ENCODE measurements around the gene FAM219A. TPM values are rescaled to one million over a fixed set of nuclear protein-coding genes. Genes with fewer than 3 reads are reported as not detected.

Gene FAM219A
- polyA plus RNA-seq, 3 donors = 0.61 to 15.3 (median 1.2) TPM

DNA sequence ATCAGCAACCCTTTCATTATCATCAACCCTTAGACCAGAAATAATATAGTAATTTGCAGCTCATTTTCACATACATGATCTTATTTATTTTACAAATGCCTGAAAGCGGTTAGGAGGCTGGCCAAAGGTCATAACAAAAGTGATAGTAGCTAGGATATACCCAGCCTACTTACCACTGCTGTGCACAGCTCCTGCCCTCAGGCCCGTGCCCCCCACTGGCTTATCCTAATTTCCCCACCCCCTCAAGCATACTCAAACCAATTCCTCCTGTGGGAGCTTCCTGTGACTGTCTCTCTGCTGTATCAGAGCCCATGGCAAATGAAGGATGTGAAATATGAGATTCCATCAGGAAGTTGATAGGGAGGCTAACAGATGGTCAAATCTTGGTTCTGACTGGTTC lies 14.8 kb downstream of the FAM219A start:
- Histone ChIP-seq H3K4me2 (replicated peaks; ENCODE audit: extremely low read depth, low read length, poor library complexity, severe bottlenecking) (no peak overlapping the region), H3K4me3 (replicated peaks in 1 of 3; ENCODE audit: low read depth in 2 of 3, low read length in 3 of 3) (no peak overlapping the region), H2AFZ (ENCODE audit: insufficient read depth, low read depth, low read length, poor library complexity, severe bottlenecking) (no peak overlapping the region), H3K27ac (ENCODE audit: low read depth in 1 of 2, low read length in 2 of 2) (no peak overlapping the region), H3K9ac (ENCODE audit: insufficient read depth, low read length, poor library complexity, severe bottlenecking) (no peak overlapping the region), H4K20me1 (ENCODE audit: insufficient read depth, low read length) (peaks cover 34% of the 10 kb centered on the region), H3K36me3 (replicated peaks in 1 of 2; ENCODE audit: control insufficient read depth in 1 of 2, insufficient read depth in 2 of 2, low read length in 2 of 2) (peaks cover 0 to 3% of the 10 kb centered on the region in 2 donors), H3K9me3 (replicated peaks in 1 of 2; ENCODE audit: control insufficient read depth in 1 of 2, insufficient read depth in 1 of 2, low read length in 2 of 2) (no peaks in the 10 kb centered on the region), H3K27me3 (ENCODE audit: control insufficient read depth in 2 of 2, insufficient read depth in 2 of 2, low read length in 2 of 2) (no peaks in the 10 kb centered on the region), H3K4me1 (ENCODE audit: control insufficient read depth in 1 of 2, insufficient read depth in 2 of 2, low read length in 2 of 2) (no peaks in the 10 kb centered on the region), H3K79me2 (ENCODE audit: insufficient read depth, low read length) (no peaks in the 10 kb centered on the region)
- TF ChIP-seq, protein P1, sequence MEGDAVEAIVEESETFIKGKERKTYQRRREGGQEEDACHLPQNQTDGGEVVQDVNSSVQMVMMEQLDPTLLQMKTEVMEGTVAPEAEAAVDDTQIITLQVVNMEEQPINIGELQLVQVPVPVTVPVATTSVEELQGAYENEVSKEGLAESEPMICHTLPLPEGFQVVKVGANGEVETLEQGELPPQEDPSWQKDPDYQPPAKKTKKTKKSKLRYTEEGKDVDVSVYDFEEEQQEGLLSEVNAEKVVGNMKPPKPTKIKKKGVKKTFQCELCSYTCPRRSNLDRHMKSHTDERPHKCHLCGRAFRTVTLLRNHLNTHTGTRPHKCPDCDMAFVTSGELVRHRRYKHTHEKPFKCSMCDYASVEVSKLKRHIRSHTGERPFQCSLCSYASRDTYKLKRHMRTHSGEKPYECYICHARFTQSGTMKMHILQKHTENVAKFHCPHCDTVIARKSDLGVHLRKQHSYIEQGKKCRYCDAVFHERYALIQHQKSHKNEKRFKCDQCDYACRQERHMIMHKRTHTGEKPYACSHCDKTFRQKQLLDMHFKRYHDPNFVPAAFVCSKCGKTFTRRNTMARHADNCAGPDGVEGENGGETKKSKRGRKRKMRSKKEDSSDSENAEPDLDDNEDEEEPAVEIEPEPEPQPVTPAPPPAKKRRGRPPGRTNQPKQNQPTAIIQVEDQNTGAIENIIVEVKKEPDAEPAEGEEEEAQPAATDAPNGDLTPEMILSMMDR (IDR thresholded peaks at IDR 0.05) = no peak
- 100% methylated on average over 1 of the region's 2 CpGs for WGBS (ENCODE audit: insufficient coverage)
- Mint-ChIP-seq H3K27ac (no peak overlapping the region), H3K36me3 (peaks cover 9 to 11% of the 10 kb centered on the region in 2 donors), H3K27me3 (ENCODE audit: low read depth in 3 of 3) (peaks cover 0 to 5% (median 2%) of the 10 kb centered on the region in 3 donors), H3K4me3 (no peak overlapping the region), H3K9me3 (peaks cover 0 to 1% (median 0%) of the 10 kb centered on the region in 7 donors), H3K4me1 (peaks cover 10% of the 10 kb centered on the region)
- intact Hi-C loops (cut with micrococcal nuclease) = loop anchor here in 1 of 2 donors (10.0 kb wide), 1 partner anchor 151 kb away; no protein-coding TSS in a partner anchor
- no peak for DNase-seq

DNA sequence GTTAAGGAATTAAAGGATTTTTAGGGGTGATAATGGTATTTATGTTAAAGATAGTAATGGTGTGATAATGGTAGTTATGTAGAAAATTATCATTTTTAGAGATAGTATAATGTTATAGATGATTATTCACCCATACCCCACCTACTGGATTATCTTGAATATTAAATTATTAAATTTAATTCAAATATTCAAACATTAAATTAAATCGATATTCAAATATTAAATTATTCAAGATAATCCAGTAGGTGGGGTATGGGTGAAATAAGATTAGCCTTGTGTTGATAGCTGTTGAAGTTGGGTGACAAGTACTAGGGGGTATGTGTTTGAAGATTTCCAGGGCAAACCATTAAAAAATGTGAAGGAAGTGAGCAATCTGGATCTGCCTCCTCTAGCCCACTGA lies 15.6 kb downstream of the FAM219A start:
- H3K4me1 Mint-ChIP-seq = peaks cover 10% of the 10 kb centered on the region
- intact Hi-C loops (cut with micrococcal nuclease) = loop anchor here in 1 of 2 donors (10.0 kb wide), 1 partner anchor 152 kb away; no protein-coding TSS in a partner anchor
- Histone ChIP-seq H3K4me1 (ENCODE audit: control insufficient read depth in 1 of 2, insufficient read depth in 2 of 2, low read length in 2 of 2) (no peaks in the 10 kb centered on the region), H3K79me2 (ENCODE audit: insufficient read depth, low read length) (no peaks in the 10 kb centered on the region), H3K27me3 (ENCODE audit: control insufficient read depth in 2 of 2, insufficient read depth in 2 of 2, low read length in 2 of 2) (no peaks in the 10 kb centered on the region), H3K36me3 (replicated peaks in 1 of 2; ENCODE audit: control insufficient read depth in 1 of 2, insufficient read depth in 2 of 2, low read length in 2 of 2) (peaks cover 0 to 3% of the 10 kb centered on the region in 2 donors), H2AFZ (ENCODE audit: insufficient read depth, low read depth, low read length, poor library complexity, severe bottlenecking) (no peak overlapping the region), H3K9me3 (replicated peaks in 1 of 2; ENCODE audit: control insufficient read depth in 1 of 2, insufficient read depth in 1 of 2, low read length in 2 of 2) (no peaks in the 10 kb centered on the region), H3K9ac (ENCODE audit: insufficient read depth, low read length, poor library complexity, severe bottlenecking) (no peak overlapping the region), H3K27ac (ENCODE audit: low read depth in 1 of 2, low read length in 2 of 2) (no peak overlapping the region), H3K4me3 (replicated peaks in 1 of 3; ENCODE audit: low read depth in 2 of 3, low read length in 3 of 3) (no peak overlapping the region), H3K4me2 (replicated peaks; ENCODE audit: extremely low read depth, low read length, poor library complexity, severe bottlenecking) (no peak overlapping the region), H4K20me1 (ENCODE audit: insufficient read depth, low read length) (peaks cover 26% of the 10 kb centered on the region)
- TF ChIP-seq, protein P1 (IDR thresholded peaks at IDR 0.05) = no peak
- DNase-seq = no peak
- no CpG with 5 or more reads among the region's 1 CpG for WGBS (ENCODE audit: insufficient coverage)
- H3K9me3 Mint-ChIP-seq = peaks cover 0 to 2% (median 0%) of the 10 kb centered on the region in 7 donors
- no peak overlapping the region for H3K4me3 Mint-ChIP-seq
- no peak overlapping the region for H3K27ac Mint-ChIP-seq
- H3K27me3 Mint-ChIP-seq (ENCODE audit: low read depth in 3 of 3) = peaks cover 0 to 5% (median 2%) of the 10 kb centered on the region in 3 donors
- H3K36me3 Mint-ChIP-seq = peaks cover 10 to 16% of the 10 kb centered on the region in 2 donors

Data from CD14-positive monocyte (primary cell).